T-helper 22 cell (primary cell): ENCODE measurements around the gene KLRD1.
"Not testable (repeated sequence)": the region's sequence is repeated elsewhere in the genome, so short reads cannot be mapped to it uniquely, and the experiment has no call there.

Experiments
- DNase-seq: peaks from one replicate; pipeline ENCODE4 v3.0.0-alpha.2; 2020; ENCODE audit warnings: low read depth

Gene KLRD1

GRCh38 chr12:10307630-10308029, at the start of gene KLRD1:
Gene KLRD1, plus strand, starts transcription at chr12:10307870. Its CDS starts 208 bp downstream, at chr12:10308078.
- DNase-seq: no peak

- DNase-seq: no peak
Measured at GRCh38 chr12:10260927-10261326, 46.7 kb upstream of the KLRD1 start.

- no peak for DNase-seq
Measured at GRCh38 chr12:10268037-10268436, 39.6 kb upstream of the KLRD1 start.

- no peak for DNase-seq
Measured at GRCh38 chr12:10272467-10272866, 35.2 kb upstream of the KLRD1 start.

- DNase-seq: no peak
Measured at GRCh38 chr12:10276774-10277173, 30.9 kb upstream of the KLRD1 start.

- no peak for DNase-seq
Measured at GRCh38 chr12:10278104-10278503, 29.6 kb upstream of the KLRD1 start.

- no peak for DNase-seq
Measured at GRCh38 chr12:10279937-10280336, 27.7 kb upstream of the KLRD1 start.

GRCh38 chr12:10283027-10283426, 24.6 kb upstream of the KLRD1 start:
- DNase-seq: no peak

GRCh38 chr12:10285919-10286318, 21.8 kb upstream of the KLRD1 start:
- DNase-seq: no peak

- no peak for DNase-seq
Measured at GRCh38 chr12:10289005-10289754, 18.5 kb upstream of the KLRD1 start.

GRCh38 chr12:10291030-10291429, 16.6 kb upstream of the KLRD1 start:
- DNase-seq: no peak

- no peak for DNase-seq
Measured at GRCh38 chr12:10293151-10293550, 14.5 kb upstream of the KLRD1 start.

- no peak for DNase-seq
Measured at GRCh38 chr12:10293570-10294227, 14.0 kb upstream of the KLRD1 start.

GRCh38 chr12:10301103-10301502, 6.6 kb upstream of the KLRD1 start:
- DNase-seq: no peak

- no peak for DNase-seq
Measured at GRCh38 chr12:10304161-10304574, 3.5 kb upstream of the KLRD1 start.

GRCh38 chr12:10305411-10305810, 2.3 kb upstream of the KLRD1 start:
- DNase-seq: no peak

GRCh38 chr12:10310926-10311720, 3.5 kb downstream of the KLRD1 start:
- DNase-seq: no peak

GRCh38 chr12:10319388-10319787, 11.7 kb downstream of the KLRD1 start:
- DNase-seq: no peak

- DNase-seq: no peak
Measured at GRCh38 chr12:10320643-10321042, 13.0 kb downstream of the KLRD1 start.

GRCh38 chr12:10328691-10329090, 21.0 kb downstream of the KLRD1 start:
- not testable (repeated sequence) for DNase-seq

GRCh38 chr12:10331642-10332239, 24.1 kb downstream of the KLRD1 start:
- DNase-seq: no peak

GRCh38 chr12:10336196-10336595, 28.5 kb downstream of the KLRD1 start:
- DNase-seq: not testable (repeated sequence)
